GM04503 (cell line): Measurements from ENCODE around the gene FMNL2.

Source experiments
- DNase-seq: peaks from one replicate; pipeline ENCODE4 v3.0.0-alpha.2; 2012; ENCODE audit warnings: low read depth

FMNL2 gene

GRCh38 chr2:152446213-152446612 lies 111.2 kb downstream of the FMNL2 start:
- no peak for DNase-seq

- no peak for DNase-seq
Observed at GRCh38 chr2:152447897-152448296, 112.9 kb downstream of the FMNL2 start.

- no peak for DNase-seq
Observed at GRCh38 chr2:152448606-152449005, 113.6 kb downstream of the FMNL2 start.

GRCh38 chr2:152449578-152449977 lies 114.6 kb downstream of the FMNL2 start:
- no peak for DNase-seq

GRCh38 chr2:152450176-152450575 lies 115.2 kb downstream of the FMNL2 start:
- DNase-seq: no peak

GRCh38 chr2:152452256-152452973 lies 117.4 kb downstream of the FMNL2 start:
- DNase-seq: no peak

- DNase-seq: no peak
Observed at GRCh38 chr2:152453129-152453911, 118.3 kb downstream of the FMNL2 start.

GRCh38 chr2:152454371-152454770 lies 119.4 kb downstream of the FMNL2 start:
- DNase-seq: no peak

GRCh38 chr2:152454960-152455359 lies 120.0 kb downstream of the FMNL2 start:
- DNase-seq: no peak

GRCh38 chr2:152455738-152456137 lies 120.8 kb downstream of the FMNL2 start:
- DNase-seq: no peak

- no peak for DNase-seq
Observed at GRCh38 chr2:152456262-152456661, 121.3 kb downstream of the FMNL2 start.

- DNase-seq: no peak
Observed at GRCh38 chr2:152458441-152458940, 123.5 kb downstream of the FMNL2 start.

GRCh38 chr2:152459091-152459490 lies 124.1 kb downstream of the FMNL2 start:
- no peak for DNase-seq

- DNase-seq: no peak
Observed at GRCh38 chr2:152460567-152460966, 125.6 kb downstream of the FMNL2 start.

- DNase-seq: no peak
Observed at GRCh38 chr2:152462120-152462519, 127.1 kb downstream of the FMNL2 start.

GRCh38 chr2:152462779-152463178 lies 127.8 kb downstream of the FMNL2 start:
- no peak for DNase-seq

- DNase-seq: no peak
Observed at GRCh38 chr2:152464851-152465470, 130.0 kb downstream of the FMNL2 start.

GRCh38 chr2:152465541-152465940 lies 130.6 kb downstream of the FMNL2 start:
- no peak for DNase-seq

GRCh38 chr2:152466041-152466440 lies 131.1 kb downstream of the FMNL2 start:
- no peak for DNase-seq

- DNase-seq: no peak
Observed at GRCh38 chr2:152466980-152467676, 132.2 kb downstream of the FMNL2 start.

- DNase-seq: no peak
Observed at GRCh38 chr2:152467677-152468410, 132.9 kb downstream of the FMNL2 start.
